OCI-LY1 (cell line): ENCODE data around the gene AHCY.
"Not testable (repeated sequence)": the region's sequence is repeated elsewhere in the genome, so short reads cannot be mapped to it uniquely, and the experiment has no call there.

Experiments
- CTCF ChIP-seq: fragments of 200-600 bp; sonication (generic), shearing (Covaris generic); IDR thresholded peaks from 2 replicates; pipeline ENCODE4 v1.5.1; 2017; ENCODE audit warnings: mild to moderate bottlenecking, antibody characterized with exemption, low read length, moderate library complexity, mixed read lengths
- EZH2 ChIP-seq: fragments of 200-600 bp; sonication (generic), shearing (Covaris generic); IDR thresholded peaks from 2 replicates; pipeline ENCODE4 v1.8.0; 2017; ENCODE audit warnings: borderline replicate concordance, mixed run types, mild to moderate bottlenecking, antibody characterized with exemption, low read length, moderate library complexity, mixed read lengths

- TF ChIP-seq CTCF, EZH2: not testable (repeated sequence)
Observed at GRCh38 chr20:34287500-34287899, 15.7 kb downstream of the AHCY start.
